Measurements from ENCODE around the gene PDE4B. TPM values are rescaled to one million over a fixed set of nuclear protein-coding genes. Genes with fewer than 3 reads are reported as not detected.
"Not testable (repeated sequence)": the region's sequence is repeated elsewhere in the genome, so short reads cannot be mapped to it uniquely, and the experiment has no call there.

Gene PDE4B
- polyA plus RNA-seq, 2 of the 4 experiments (the other 2 are of a cell fraction) = 20.2 to 56.8 TPM

DNA sequence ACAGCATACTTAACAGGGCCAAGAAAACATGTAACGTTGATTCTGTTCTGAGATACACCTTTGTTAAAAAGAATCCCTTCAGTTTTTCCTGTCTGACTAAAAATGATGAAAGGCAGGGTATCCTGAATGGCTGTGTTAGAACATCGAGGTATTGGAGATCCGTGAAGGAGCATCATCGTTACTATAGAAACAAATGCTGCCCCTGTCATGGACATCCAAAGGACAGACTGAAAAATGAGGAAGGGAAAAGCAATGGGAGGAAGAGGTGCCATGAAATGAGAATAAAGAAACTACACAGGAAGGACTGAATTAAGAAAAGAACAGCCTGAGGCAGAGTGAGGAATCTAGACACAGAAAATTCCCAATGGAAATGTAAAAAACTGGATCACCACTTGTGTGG is 257.9 kb downstream of the PDE4B start:
- POLR2A ChIA-PET = no interaction called here
- CTCF ChIA-PET = no interaction called here

DNA sequence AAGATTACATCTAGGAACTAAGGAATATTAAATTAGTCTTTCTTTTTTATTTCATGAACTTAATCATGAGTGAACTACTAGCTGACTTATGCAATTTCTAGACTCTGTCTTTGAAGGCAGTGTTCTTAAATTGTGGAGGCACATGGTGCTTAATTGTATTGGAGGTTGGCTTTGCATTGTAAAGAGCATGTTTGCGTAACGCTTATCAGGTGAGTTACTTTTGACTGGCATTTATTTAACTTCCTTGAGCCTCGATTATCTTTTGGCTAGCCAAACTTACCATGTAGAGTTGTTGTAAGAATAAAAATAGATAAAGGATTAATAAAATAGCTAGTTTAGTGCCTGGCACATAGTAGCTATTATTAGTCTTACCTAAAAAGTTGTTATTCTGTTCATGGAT is 262.4 kb downstream of the PDE4B start:
- ChIA-PET POLR2A (no interaction called here), CTCF (no interaction called here)
- no peak overlapping the region for H3K27ac ChIP-seq
- peaks cover 14% of the 10 kb centered on the region; the same call in 2 of the 3 replicates for H3K9me3 ChIP-seq
- no peak overlapping the region for H3K4me3 ChIP-seq
- FAIRE-seq (no peak), DNase-seq (ENCODE audit: low read depth in 1 of 2, low spot score in 1 of 2) (no peak), ATAC-seq (no peak)
- no peak overlapping the region for H3K4me2 ChIP-seq
- H3K4me1 ChIP-seq = no peaks in the 10 kb centered on the region
- TF ChIP-seq NR3C1 (IDR thresholded peaks at IDR 0.05) (no peak), ZFP36 (IDR thresholded peaks at IDR 0.05; ENCODE audit: borderline replicate concordance, partially characterized antibody) (no peak), HEYL (CRISPR knock-in tag; IDR thresholded peaks at IDR 0.05) (no peak), MAZ (IDR thresholded peaks at IDR 0.05; ENCODE audit: borderline replicate concordance, low read depth, low read length) (no peak), KDM1A (IDR thresholded peaks at IDR 0.05; ENCODE audit: low read depth) (no peak), HOXA7 (CRISPR knock-in tag; IDR thresholded peaks at IDR 0.05) (no peak), ZNF302 (CRISPR knock-in tag; IDR thresholded peaks at IDR 0.05) (no peak), RNF2 (IDR thresholded peaks at IDR 0.05; ENCODE audit: borderline replicate concordance, low read depth) (no peak), JUNB (IDR thresholded peaks at IDR 0.05) (no peak), FOSL2 (IDR thresholded peaks at IDR 0.05) (no peak), FOSL2 (CRISPR knock-in tag; IDR thresholded peaks at IDR 0.05) (no peak), CBX2 (IDR thresholded peaks at IDR 0.05; ENCODE audit: borderline replicate concordance, low read depth) (no peak), FOXS1 (CRISPR knock-in tag; IDR thresholded peaks at IDR 0.05) (no peak), TFCP2L1 (CRISPR knock-in tag; IDR thresholded peaks at IDR 0.05) (no peak), MAFK (IDR thresholded peaks at IDR 0.05; ENCODE audit: partially characterized antibody) (no peak), SREBF2 (IDR thresholded peaks at IDR 0.05) (no peak), JUN (IDR thresholded peaks at IDR 0.05) (no peak), EP300 (IDR thresholded peaks at IDR 0.05) (no peak)
- TF ChIP-seq, protein P1, sequence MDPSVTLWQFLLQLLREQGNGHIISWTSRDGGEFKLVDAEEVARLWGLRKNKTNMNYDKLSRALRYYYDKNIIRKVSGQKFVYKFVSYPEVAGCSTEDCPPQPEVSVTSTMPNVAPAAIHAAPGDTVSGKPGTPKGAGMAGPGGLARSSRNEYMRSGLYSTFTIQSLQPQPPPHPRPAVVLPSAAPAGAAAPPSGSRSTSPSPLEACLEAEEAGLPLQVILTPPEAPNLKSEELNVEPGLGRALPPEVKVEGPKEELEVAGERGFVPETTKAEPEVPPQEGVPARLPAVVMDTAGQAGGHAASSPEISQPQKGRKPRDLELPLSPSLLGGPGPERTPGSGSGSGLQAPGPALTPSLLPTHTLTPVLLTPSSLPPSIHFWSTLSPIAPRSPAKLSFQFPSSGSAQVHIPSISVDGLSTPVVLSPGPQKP (IDR thresholded peaks at IDR 0.05; ENCODE audit: low read depth, low read length) = no peak
- TF ChIP-seq, protein P2, sequence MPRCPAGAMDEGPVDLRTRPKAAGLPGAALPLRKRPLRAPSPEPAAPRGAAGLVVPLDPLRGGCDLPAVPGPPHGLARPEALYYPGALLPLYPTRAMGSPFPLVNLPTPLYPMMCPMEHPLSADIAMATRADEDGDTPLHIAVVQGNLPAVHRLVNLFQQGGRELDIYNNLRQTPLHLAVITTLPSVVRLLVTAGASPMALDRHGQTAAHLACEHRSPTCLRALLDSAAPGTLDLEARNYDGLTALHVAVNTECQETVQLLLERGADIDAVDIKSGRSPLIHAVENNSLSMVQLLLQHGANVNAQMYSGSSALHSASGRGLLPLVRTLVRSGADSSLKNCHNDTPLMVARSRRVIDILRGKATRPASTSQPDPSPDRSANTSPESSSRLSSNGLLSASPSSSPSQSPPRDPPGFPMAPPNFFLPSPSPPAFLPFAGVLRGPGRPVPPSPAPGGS (IDR thresholded peaks at IDR 0.05) = no peak
- WGBS (ENCODE audit: missing lambda C conversion rate) = 69% methylated on average over 3 of the region's 3 CpGs

More for the DNA sequence above, 257.9 kb downstream of the PDE4B start:
- TF ChIP-seq MYC (IDR thresholded peaks at IDR 0.05; ENCODE audit: borderline replicate concordance, low read length) (no peak), EP300 (IDR thresholded peaks at IDR 0.05) (no peak)
- Histone ChIP-seq H3K4me1 (peaks cover 14% of the 10 kb centered on the region; the same call in 1 of the 3 replicates), H3K4me3 (no peak overlapping the region), H3K9me3 (no peaks in the 10 kb centered on the region), H3K4me2 (no peak overlapping the region), H3K27ac (no peak overlapping the region)
- FAIRE-seq = no peak
- no peak for DNase-seq (ENCODE audit: low read depth in 1 of 2, low spot score in 1 of 2)
- WGBS (ENCODE audit: missing lambda C conversion rate) = 79% methylated on average over 4 of the region's 4 CpGs
- ATAC-seq = no peak

DNA sequence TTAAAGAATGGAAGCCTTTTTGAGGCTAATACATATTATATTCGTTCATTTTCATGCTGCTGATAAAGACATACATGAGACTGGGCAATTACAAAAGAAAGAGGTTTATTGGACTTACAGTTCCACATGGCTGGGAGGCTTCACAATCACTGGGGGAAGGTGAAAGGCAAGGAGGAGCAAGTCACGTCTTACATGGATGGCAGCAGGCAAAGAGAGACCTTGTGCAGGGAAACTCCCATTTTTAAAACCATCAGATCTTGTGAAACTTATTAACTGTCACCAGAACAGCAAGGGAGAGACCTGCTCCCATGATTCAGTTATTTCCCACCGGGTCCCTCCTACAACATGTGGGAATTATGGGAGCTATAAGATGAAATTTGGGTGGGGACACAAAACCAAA is 264.8 kb downstream of the PDE4B start:
- H3K4me3 ChIP-seq, H3K27ac ChIP-seq, CTCF ChIA-PET, FAIRE-seq, H3K4me1 ChIP-seq, POLR2A ChIA-PET, ATAC-seq, H3K4me2 ChIP-seq: not testable (repeated sequence)
- peak in 1 of 2 experiments; percentile 9 for DNase-seq (ENCODE audit: low read depth in 1 of 2, low spot score in 1 of 2)
- WGBS (ENCODE audit: missing lambda C conversion rate) = 34% methylated on average over 3 of the region's 3 CpGs
- peaks cover 14% of the 10 kb centered on the region; the same call in 2 of the 3 replicates for H3K9me3 ChIP-seq

DNA sequence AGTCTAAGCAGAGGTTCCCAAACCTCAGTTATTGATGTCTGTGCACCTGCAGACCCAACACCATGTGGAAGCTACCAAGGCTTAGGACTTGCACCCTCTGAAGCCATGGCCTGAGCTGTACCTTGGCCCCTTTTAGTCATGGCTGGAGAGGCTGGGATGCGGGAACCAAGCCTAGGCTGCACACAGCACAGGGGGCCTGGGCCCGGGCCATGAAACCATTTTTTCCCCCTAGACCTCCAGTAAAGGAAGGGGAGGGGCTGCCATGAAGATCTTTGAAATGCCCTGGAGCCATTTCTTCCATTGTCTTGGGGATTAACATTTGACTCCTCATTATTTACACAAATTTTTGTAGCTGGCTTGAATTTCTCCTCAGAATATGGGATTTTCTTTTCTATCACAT is 265.9 kb downstream of the PDE4B start:
- Histone ChIP-seq H3K9me3 (peaks cover 14% of the 10 kb centered on the region; the same call in 2 of the 3 replicates), H3K27ac (no peak overlapping the region), H3K4me2 (no peak overlapping the region), H3K4me1 (no peaks in the 10 kb centered on the region), H3K4me3 (no peak overlapping the region)
- DNase-seq (ENCODE audit: low read depth in 1 of 2, low spot score in 1 of 2) = no peak
- FAIRE-seq = no peak
- ChIA-PET POLR2A (no interaction called here), CTCF (no interaction called here)
- ATAC-seq = no peak
- WGBS (ENCODE audit: missing lambda C conversion rate) = 27% methylated on average over 1 of the region's 2 CpGs
- no peak for TF ChIP-seq KDM1A (IDR thresholded peaks at IDR 0.05; ENCODE audit: low read depth)
- TF ChIP-seq JUNB (IDR thresholded peaks at IDR 0.05) = no peak
- TF ChIP-seq, protein P3, sequence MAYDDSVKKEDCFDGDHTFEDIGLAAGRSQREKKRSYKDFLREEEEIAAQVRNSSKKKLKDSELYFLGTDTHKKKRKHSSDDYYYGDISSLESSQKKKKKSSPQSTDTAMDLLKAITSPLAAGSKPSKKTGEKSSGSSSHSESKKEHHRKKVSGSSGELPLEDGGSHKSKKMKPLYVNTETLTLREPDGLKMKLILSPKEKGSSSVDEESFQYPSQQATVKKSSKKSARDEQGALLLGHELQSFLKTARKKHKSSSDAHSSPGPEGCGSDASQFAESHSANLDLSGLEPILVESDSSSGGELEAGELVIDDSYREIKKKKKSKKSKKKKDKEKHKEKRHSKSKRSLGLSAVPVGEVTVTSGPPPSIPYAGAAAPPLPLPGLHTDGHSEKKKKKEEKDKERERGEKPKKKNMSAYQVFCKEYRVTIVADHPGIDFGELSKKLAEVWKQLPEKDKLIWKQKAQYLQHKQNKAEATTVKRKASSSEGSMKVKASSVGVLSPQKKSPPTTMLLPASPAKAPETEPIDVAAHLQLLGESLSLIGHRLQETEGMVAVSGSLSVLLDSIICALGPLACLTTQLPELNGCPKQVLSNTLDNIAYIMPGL (CRISPR knock-in tag; IDR thresholded peaks at IDR 0.05; ENCODE audit: borderline replicate concordance) = no peak
- TF ChIP-seq TFCP2L1 (CRISPR knock-in tag; IDR thresholded peaks at IDR 0.05) = no peak
- TF ChIP-seq RARB (CRISPR knock-in tag; IDR thresholded peaks at IDR 0.05) = no peak

DNA sequence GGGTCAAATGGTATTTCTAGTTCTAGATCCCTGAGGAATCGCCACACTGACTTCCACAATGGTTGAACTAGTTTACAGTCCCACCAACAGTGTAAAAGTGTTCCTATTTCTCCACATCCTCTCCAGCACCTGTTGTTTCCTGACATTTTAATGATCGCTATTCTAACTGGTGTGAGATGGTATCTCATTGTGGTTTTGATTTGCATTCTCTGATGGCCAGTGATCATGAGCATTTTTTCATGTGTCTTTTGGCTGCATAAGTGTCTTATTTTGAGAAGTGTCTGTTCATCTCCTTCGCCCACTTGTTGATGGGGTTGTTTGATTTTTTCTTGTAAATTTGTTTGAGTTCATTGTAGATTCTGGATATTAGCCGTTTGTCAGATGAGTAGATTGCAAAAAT is 274.5 kb downstream of the PDE4B start:
- 76% methylated on average over 3 of the region's 4 CpGs for WGBS (ENCODE audit: missing lambda C conversion rate)
- CTCF ChIA-PET; H3K9me3 ChIP-seq; ATAC-seq; POLR2A ChIA-PET; H3K4me2 ChIP-seq; H3K4me1 ChIP-seq; DNase-seq (ENCODE audit: low read depth in 1 of 2, low spot score in 1 of 2); FAIRE-seq; H3K4me3 ChIP-seq; H3K27ac ChIP-seq: not testable (repeated sequence)

Data from A549 (cell line).